A549 (cell line): ENCODE data around the gene KCND3. TPM values are rescaled to one million over a fixed set of nuclear protein-coding genes. Genes with fewer than 3 reads are reported as not detected.
A peak's percentile ranks its signal among the peaks of the same experiment; 100 is the strongest.

Experiments
- ATAC-seq, 2 experiments: fragments of 200-7000 bp in 1 of 2; fragments of >200 bp in 1 of 2; cut with Nextera tagmentation in 1 of 2; cut with Tn5 transposase in 1 of 2; 3 replicates each; pipeline versions ENCODE4 v1.8.0 to v1.9.1; 2018 to 2020; ENCODE audit warnings: mild to moderate bottlenecking in 1 of 2, moderate library complexity in 1 of 2
- CTCF ChIA-PET: fragments of 300-600 bp; sonication (Branson Sonifier 250); formaldehyde crosslinking; extraction: SDS; loops from one replicate; lab custom pipeline; 2021; ENCODE audit warnings: antibody characterized with exemption, inconsistent platforms; lab: Yijun Ruan, JAX
- POLR2A ChIA-PET: fragments of 350-600 bp; formaldehyde crosslinking; extraction: SDS; loops from one replicate; lab custom pipeline; 2021; ENCODE audit warnings: antibody characterized with exemption, inconsistent platforms; lab: Yijun Ruan, JAX
- DNase-seq, 2 experiments: peaks; one replicate each; pipeline versions ENCODE4 v3.0.0 to v3.0.0-alpha.2; 2011 to 2016; ENCODE audit warnings: low read depth in 1 of 2, low spot score in 1 of 2
- FAIRE-seq: peaks from 2 replicates; lab custom pipeline; 2011; peaks lifted over from hg19 to GRCh38; lab: Jason Lieb, UNC
- H3K27ac ChIP-seq, 2 experiments: fragments of >200 bp; sonication (Bioruptor Twin); formaldehyde crosslinking; 3 replicates each; pipeline ENCODE4 v1.5.1; 2016 to 2017
- H3K4me1 ChIP-seq: fragments of >200 bp; sonication (Bioruptor Twin); formaldehyde crosslinking; 3 replicates; pipeline ENCODE4 v1.6.1; 2016
- H3K4me2 ChIP-seq: fragments of >200 bp; sonication (Bioruptor Twin); formaldehyde crosslinking; 3 replicates; pipeline ENCODE4 v1.6.1; 2016
- H3K4me3 ChIP-seq: fragments of >200 bp; sonication (Bioruptor Twin); formaldehyde crosslinking; 3 replicates; pipeline ENCODE4 v1.5.1; 2016
- H3K9me3 ChIP-seq: fragments of >200 bp; sonication (Bioruptor Twin); formaldehyde crosslinking; 3 replicates; pipeline ENCODE4 v1.6.1; 2016
- ATOH8 ChIP-seq: fragments of 250-450 bp; sonication (Bioruptor Pico); IDR thresholded peaks from 2 replicates; pipeline ENCODE4 v1.5.0; 2020; ENCODE audit warnings: low read depth, mild to moderate bottlenecking, moderate library complexity
- BCL3 ChIP-seq: fragments of >200 bp; sonication (Bioruptor Twin); formaldehyde crosslinking; IDR thresholded peaks from 3 replicates; pipeline ENCODE4 v1.6.1; 2016
- CEBPB ChIP-seq, 2 experiments: fragments of >200 bp in 1 of 2; sonication (Bioruptor Twin) in 1 of 2; formaldehyde crosslinking in 1 of 2; IDR thresholded peaks; 2 replicates each; pipeline ENCODE4 v1.6.1; 2012 to 2016
- CHD4 ChIP-seq: fragments of 200-600 bp; sonication (generic); IDR thresholded peaks from 2 replicates; pipeline ENCODE4 v1.6.1; 2016; ENCODE audit warnings: antibody characterized with exemption, mild to moderate bottlenecking, borderline replicate concordance
- FOSL2 ChIP-seq, 2 experiments: fragments of 450-650 bp in 1 of 2; fragments of >200 bp in 1 of 2; sonication (Bioruptor Twin) in 1 of 2; formaldehyde crosslinking; IDR thresholded peaks; 2 replicates each; pipeline versions ENCODE4 v1.5.0 to v1.6.1; 2016 to 2020; ENCODE audit warnings: mild to moderate bottlenecking in 1 of 2, moderate library complexity in 1 of 2
- FOXS1 ChIP-seq: fragments of 250-450 bp; sonication (Bioruptor Pico); IDR thresholded peaks from 2 replicates; pipeline ENCODE4 v1.5.0; 2020; ENCODE audit warnings: mild to moderate bottlenecking, moderate library complexity
- HMGXB4 ChIP-seq: fragments of 250-450 bp; sonication (Bioruptor Pico); IDR thresholded peaks from 2 replicates; pipeline ENCODE4 v1.5.0; 2021; ENCODE audit warnings: mild to moderate bottlenecking, moderate library complexity, borderline replicate concordance
- HOXB5 ChIP-seq: fragments of 250-450 bp; sonication (Bioruptor Pico); IDR thresholded peaks from 2 replicates; pipeline ENCODE4 v1.5.0; 2020; ENCODE audit warnings: mild to moderate bottlenecking, moderate library complexity
- MAFK ChIP-seq: fragments of 450-650 bp; IDR thresholded peaks from 2 replicates; pipeline ENCODE4 v1.6.1; 2014; ENCODE audit not compliant: partially characterized antibody
- PBX3 ChIP-seq: IDR thresholded peaks from 2 replicates; pipeline ENCODE4 v1.6.1; 2012
- POLR2A ChIP-seq: IDR thresholded peaks from 2 replicates; pipeline ENCODE4 v1.6.1; 2012; ENCODE audit warnings: mild to moderate bottlenecking, low read length
- REST ChIP-seq: fragments of 200-600 bp; sonication (generic); IDR thresholded peaks from 2 replicates; pipeline ENCODE4 v1.6.1; 2016; ENCODE audit warnings: antibody characterized with exemption, mild to moderate bottlenecking, moderate library complexity
- RFX5 ChIP-seq: fragments of 450-650 bp; IDR thresholded peaks from 2 replicates; pipeline ENCODE4 v1.7.1; 2014; ENCODE audit warnings: antibody characterized with exemption, mild to moderate bottlenecking, moderate library complexity
- RNF2 ChIP-seq: fragments of 200-600 bp; sonication (generic); IDR thresholded peaks from 2 replicates; pipeline ENCODE4 v1.6.1; 2016; ENCODE audit warnings: low read depth, mild to moderate bottlenecking, antibody characterized with exemption, moderate library complexity, borderline replicate concordance
- ZNF302 ChIP-seq: fragments of 250-450 bp; sonication (Bioruptor Pico); IDR thresholded peaks from 2 replicates; pipeline ENCODE4 v1.9.0; 2021; ENCODE audit warnings: inconsistent platforms, mild to moderate bottlenecking, moderate library complexity
- ZSCAN20 ChIP-seq: fragments of 250-450 bp; sonication (Bioruptor Pico); IDR thresholded peaks from 2 replicates; pipeline ENCODE4 v1.8.0; 2022; ENCODE audit warnings: mild to moderate bottlenecking, moderate library complexity
- WGBS: methylation state at CpG from one replicate; pipeline ENCODE4 v1.1.6; 2017; ENCODE audit errors: missing lambda C conversion rate; 5-methylcytosine and 5-hydroxymethylcytosine counted together
- polyA plus RNA-seq, 4 experiments: library from polyadenylated mRNA; depleted of rRNA in 3 of 4; stranded (reverse); fragments of >200 nt; fragmentation: RNase III in 1 of 4; extraction: RNeasy Plus Mini Kit Qiagen cat#74134 plus additional on column Dnase treatment in 1 of 4; gene quantifications; 2 replicates in 3 of 4; 3 replicates in 1 of 4; pipeline ENCODE4 v1.2.3, GENCODE V29; 2011 to 2017

The KCND3 gene
- polyA plus RNA-seq, 2 of the 4 experiments (the other 2 are of a cell fraction), result not detected

GRCh38 chr1:111867868-111868440, 121.5 kb downstream of the KCND3 start:
- 31% methylated on average over 6 of the region's 6 CpGs for WGBS

GRCh38 chr1:111864862-111865261, 124.6 kb downstream of the KCND3 start:
- no peak for DNase-seq
- no peak for FAIRE-seq
- ChIA-PET POLR2A (no interaction called here), CTCF (interaction anchor here (1.3 kb wide), 1 partner anchor 505 kb away, joined by 3 read pairs; no protein-coding TSS in a partner anchor)
- no peaks in the 10 kb centered on the region for H3K4me1 ChIP-seq
- H3K4me2 ChIP-seq, result no peak overlapping the region
- TF ChIP-seq REST, result peak; percentile 63; the same call in 1 of the 2 replicates
- no peak for TF ChIP-seq HMGXB4 (CRISPR knock-in tag)
- no peak overlapping the region for H3K4me3 ChIP-seq
- H3K27ac ChIP-seq, result no peak overlapping the region
- 24% methylated on average over 3 of the region's 3 CpGs for WGBS
- no peaks in the 10 kb centered on the region for H3K9me3 ChIP-seq
- no peak for ATAC-seq

More at GRCh38 chr1:111867868-111868440, 121.5 kb downstream of the KCND3 start:
- ChIA-PET CTCF (no interaction called here), POLR2A (no interaction called here)
- H3K4me1 ChIP-seq, result no peaks in the 10 kb centered on the region
- H3K9me3 ChIP-seq, result no peaks in the 10 kb centered on the region
- TF ChIP-seq ZSCAN20 (CRISPR knock-in tag), result no peak
- TF ChIP-seq REST, result no peak
- no peak for TF ChIP-seq POLR2A
- TF ChIP-seq PBX3, result no peak
- TF ChIP-seq FOXS1 (CRISPR knock-in tag), result no peak
- no peak for TF ChIP-seq ZNF302
- TF ChIP-seq CEBPB (IDR thresholded peaks at IDR 0.05), result no peak
- TF ChIP-seq HOXB5 (CRISPR knock-in tag), result no peak
- TF ChIP-seq RFX5, result no peak
- TF ChIP-seq FOSL2 (IDR thresholded peaks at IDR 0.05), result no peak
- TF ChIP-seq FOSL2 (CRISPR knock-in tag; IDR thresholded peaks at IDR 0.05), result no peak
- TF ChIP-seq BCL3, result no peak
- TF ChIP-seq ATOH8 (CRISPR knock-in tag), result no peak
- no peak for TF ChIP-seq CHD4
- no peak for TF ChIP-seq MAFK
- TF ChIP-seq RNF2, result no peak
- TF ChIP-seq, all 56 proteins: peak for 0
- no peak overlapping the region for H3K4me3 ChIP-seq
- no peak overlapping the region for H3K27ac ChIP-seq
- ATAC-seq, result no peak
- FAIRE-seq, result no peak
- no peak overlapping the region for H3K4me2 ChIP-seq
- DNase-seq, result no peak
